LoVo (cell line): ENCODE measurements around the gene AOX1.
A peak's percentile ranks its signal among the peaks of the same experiment; 100 is the strongest.
"Not testable (repeated sequence)": the region's sequence is repeated elsewhere in the genome, so short reads cannot be mapped to it uniquely, and the experiment has no call there.

Source experiments
- DNase-seq: peaks from one replicate; pipeline ENCODE4 v3.0.0-alpha.2; 2016; ENCODE audit warnings: low spot score

Gene AOX1

DNA sequence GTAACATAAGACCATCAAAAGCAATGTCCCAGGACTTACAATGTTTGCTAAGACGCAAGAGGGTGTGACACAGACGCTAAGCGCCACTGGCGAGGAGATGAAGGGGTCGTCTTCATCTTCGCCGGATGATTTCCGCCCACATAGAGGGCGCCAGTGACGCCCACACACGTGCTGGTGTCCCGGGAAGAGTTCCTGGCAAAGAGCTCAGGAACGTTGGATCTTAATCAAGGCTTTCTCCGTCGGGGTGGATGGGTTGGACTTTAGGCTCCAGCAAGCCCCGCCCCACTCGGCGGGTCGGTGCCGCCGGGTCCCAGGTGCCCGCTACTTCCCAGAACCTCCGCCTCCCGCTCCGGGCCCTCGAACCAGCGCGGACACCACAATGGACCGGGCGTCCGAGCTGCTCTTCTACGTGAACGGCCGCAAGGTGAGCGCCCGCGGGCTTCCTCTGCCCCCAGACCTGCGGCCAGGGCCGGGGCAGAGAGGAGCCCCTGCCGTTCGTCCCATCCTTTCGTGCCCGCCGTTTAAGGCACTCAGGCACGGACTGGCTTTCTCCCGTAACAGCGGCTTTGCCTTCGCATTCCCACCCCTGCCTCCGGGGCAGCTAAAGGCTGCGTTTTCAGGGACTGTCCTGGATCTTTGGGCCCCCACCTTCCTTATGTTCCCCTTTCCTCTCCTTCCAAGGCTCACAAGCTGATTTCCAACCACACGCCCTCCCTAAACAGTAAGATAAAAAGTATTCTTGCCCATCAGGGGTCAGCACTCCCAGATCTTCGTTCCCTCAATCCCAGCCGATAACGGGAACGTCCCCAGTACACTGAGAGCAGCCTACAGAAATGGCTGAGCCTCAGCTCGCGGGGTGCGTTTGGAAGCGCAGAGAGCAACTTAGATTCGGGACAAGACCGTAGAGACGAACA is at the start of gene AOX1:
Gene AOX1 (plus strand): TSS at position 285 of the 914 bp plus-strand sequence. CDS start 95 bp downstream, at position 380.
- no peak for DNase-seq

- DNase-seq: no peak
Measured at GRCh38 chr2:200538139-200538538, 47.7 kb upstream of the AOX1 start.

DNA sequence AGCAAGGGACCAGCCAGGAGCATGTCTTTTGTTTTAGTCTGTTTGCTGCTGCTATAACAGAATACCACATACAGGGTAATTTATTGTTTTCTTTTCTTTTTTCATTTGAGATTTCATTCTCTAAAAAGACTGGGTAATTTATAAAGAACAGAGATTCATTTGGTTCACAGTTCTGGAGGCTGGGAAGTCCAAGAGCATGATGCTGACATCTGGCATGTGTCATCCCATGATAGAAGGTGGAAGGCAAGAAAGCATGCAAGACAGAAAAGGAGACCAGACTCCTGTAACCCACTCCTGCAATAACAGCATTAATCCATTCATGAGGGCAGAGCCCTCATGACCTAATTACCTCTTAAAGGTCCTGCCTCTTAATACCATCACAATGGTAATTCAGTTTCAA is 45.0 kb upstream of the AOX1 start:
- DNase-seq: no peak

DNA sequence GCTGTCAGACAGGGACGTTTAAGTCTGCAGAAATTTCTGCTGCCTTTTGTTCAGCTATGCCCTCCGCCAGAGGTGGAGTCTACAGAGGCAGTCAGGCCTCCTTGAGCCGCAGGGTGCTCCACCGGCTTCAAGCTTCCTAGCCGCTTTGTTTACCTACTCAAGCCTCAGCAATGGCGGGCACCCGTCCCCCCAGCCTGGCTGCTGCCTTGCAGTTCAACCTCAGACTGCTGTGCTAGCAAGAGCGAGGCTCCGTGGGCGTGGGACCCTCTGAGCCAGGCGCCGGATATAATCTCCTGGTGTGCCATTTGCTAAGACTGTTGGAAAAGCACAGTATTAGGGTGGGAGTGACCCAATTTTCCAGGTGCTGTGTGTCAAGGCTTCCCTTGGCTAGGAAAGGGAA is 19.2 kb upstream of the AOX1 start:
- DNase-seq: not testable (repeated sequence)

DNA sequence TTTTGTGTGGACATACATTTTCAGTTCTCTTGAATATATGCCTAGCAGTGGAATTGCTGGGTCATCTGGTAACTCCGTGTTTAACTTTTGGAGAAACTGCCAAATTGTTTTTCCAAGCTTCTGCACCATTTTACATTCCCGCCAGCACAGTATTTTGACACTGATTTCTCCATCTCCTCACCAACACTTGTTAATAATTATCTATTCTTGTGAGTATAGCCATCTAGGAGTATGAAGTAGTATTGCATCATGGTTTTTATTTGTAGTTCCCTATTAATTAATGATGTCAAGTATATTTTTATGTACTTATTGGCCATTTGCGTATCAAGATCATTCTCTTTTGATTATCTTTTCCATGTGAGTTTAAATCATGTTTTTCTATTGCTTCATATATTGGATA is 17.9 kb upstream of the AOX1 start:
- no peak for DNase-seq

- peak; percentile 8 for DNase-seq
Measured at GRCh38 chr2:200575957-200576356, 9.9 kb upstream of the AOX1 start.

GRCh38 chr2:200577027-200577426 is 8.8 kb upstream of the AOX1 start:
- DNase-seq: no peak

DNA sequence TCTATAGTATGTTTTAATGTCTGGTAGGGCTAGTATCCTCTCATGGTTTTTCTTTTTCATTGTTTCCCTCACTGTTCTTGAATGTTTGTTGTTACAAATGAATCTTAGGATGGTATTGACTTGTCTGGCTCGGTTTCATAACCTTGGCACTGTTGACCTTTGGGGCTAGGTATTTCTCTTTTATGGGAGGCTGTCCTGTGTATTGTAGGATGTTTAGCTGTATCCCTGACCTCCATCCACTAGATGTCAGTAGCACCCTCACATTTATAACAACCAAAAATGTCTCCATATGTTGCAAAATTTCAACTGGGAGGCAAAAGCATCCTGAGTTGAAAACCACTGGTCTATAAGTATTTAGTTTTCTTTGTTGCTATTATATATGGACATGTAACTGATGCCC is 7.0 kb upstream of the AOX1 start:
- DNase-seq: peak; percentile 24

- DNase-seq: no peak
Measured at GRCh38 chr2:200584639-200585038, 1.2 kb upstream of the AOX1 start.

- DNase-seq: no peak
Measured at GRCh38 chr2:200585340-200585729, 479 bp upstream of the AOX1 start.

- no peak for DNase-seq
Measured at GRCh38 chr2:200586644-200586975, 796 bp downstream of the AOX1 start.

DNA sequence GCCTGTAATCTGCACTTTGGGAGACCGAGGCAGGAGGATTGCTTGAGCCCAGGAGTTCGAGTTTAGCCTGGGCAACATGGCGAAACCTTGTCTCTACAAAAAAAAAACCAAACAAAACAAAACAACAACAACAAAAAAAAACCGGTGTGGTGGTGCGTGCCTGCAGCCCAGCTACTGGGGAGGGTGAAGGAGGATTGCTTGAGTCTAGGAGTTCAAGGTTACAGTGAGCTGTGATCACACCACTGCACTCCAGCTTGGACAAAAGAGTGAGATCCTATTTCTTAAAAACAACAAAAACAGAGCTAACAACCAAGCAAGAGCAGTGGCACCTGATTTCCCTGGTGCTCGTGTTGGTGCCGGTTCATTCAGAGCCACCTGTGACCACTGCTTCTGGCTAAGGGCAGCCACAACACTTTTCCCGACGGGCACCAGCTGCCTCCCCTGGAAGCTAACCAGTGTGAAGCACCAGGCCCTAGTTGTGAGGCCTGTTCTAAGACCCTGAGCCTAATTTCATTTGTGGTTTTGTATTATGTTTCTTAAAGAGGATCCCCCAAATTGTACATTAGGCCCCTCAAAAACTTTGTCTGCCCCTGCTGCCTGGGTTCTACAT is 1.3 kb downstream of the AOX1 start:
- no peak for DNase-seq

- no peak for DNase-seq
Measured at GRCh38 chr2:200588076-200588678, 2.4 kb downstream of the AOX1 start.

GRCh38 chr2:200590090-200590489 is 4.3 kb downstream of the AOX1 start:
- DNase-seq: no peak

DNA sequence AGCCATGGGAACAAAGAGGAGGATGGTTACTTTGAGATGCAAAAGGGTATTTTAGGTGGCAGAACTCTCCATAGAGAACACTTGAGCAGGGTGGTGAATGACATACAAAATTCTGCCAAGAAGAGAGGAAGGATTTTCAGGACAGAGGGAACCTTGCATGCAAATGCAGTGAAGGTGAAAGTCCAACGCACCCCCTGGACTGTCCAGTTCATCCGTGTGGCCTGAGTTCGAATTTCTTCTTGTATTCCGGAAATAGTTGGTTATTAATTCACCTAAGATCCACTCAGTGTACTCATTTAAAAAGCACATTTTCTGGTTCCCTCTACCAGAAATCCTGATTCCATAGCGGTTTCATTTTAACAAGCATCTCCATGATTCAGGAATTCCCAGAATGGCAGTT is 5.5 kb downstream of the AOX1 start:
- DNase-seq: no peak

- no peak for DNase-seq
Measured at GRCh38 chr2:200592406-200593075, 6.7 kb downstream of the AOX1 start.

DNA sequence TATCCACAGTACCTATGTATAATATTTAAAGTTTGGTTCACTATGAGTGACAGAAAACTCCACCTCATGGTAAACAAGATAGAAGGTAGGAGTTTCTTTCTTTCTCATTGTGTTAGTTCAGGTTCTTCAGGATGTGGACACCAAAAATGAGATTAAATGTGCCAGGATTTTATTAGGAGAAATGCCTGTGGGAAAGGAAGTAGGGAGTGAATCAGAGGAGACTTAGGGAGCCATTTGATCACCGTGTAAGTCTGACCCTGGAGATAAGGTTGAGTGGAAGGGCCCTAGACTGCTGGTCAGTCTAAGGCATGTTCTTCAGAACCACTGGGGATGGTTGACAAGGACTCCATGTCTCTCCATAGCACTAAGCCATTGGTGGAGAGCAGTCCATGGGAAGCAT is 8.1 kb downstream of the AOX1 start:
- no peak for DNase-seq

GRCh38 chr2:200595913-200596312 is 10.1 kb downstream of the AOX1 start:
- DNase-seq: no peak

DNA sequence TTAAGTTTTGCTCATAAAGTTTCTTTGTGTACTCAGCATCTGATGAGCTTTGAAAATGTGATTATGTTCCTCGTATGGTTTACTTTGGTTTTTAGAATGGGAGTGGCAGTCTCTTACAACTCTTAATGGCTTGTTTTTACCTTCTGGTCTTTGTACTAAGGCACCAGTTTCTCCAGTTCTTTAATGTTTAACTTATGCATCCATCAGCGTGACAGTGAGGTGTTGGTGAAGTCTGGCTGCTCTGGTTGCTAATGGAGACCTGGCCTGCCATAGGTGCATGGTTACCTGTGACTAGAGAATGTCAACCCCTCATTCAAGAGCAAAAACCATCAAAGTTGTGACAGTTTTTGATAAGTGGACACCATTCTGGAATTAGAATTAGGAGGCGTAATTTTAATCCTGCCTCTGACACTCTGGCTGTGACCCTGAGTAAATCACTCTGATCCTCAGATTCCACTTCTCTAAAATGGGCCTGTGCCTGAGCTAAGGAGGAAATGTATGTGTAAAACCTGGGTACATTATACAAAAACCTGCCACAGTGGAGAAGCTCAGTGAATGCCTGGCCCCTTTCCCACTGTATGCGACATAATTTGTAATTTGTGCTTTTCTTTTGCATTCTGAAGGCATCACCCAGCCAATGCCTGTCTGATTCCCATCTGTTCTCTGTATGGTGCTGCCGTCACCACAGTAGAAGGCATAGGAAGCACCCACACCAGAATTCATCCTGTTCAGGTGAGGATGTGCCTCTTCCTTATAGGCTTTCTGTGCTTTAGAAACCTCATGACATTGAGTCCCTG is 11.2 kb downstream of the AOX1 start:
- DNase-seq: no peak

GRCh38 chr2:200599206-200599605 is 13.4 kb downstream of the AOX1 start:
- DNase-seq: no peak

DNA sequence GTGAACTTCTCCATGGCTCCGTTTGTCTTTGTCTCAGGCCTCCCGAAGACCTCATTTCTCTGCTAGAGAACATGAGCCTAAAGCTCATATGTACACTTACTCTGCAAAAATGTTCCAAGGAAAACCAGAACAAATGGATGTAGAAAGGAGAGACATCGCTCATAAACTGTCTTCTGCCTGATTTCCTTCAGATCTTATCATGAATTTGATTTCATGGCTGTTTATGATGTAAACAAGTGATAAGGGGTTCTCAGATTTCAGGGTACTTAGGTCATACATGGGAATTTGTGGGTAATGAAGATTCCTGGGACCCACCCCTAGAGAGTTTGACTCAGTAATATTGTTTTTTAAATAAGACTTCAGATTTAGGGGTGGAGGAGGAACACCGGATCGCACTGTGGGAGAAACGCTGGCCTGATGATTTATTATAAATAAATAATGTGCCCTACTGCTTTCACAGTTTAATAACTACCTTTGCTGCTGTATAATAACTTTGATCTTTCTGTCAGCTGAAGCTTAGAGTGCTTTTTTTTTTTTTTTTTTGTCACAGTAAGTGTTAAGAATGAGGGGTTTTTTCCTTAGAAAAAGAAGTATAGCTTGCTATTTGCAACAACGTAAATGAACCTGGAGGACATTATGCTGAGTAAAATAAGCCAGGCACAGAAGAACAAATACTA is 14.9 kb downstream of the AOX1 start:
- DNase-seq: peak; percentile 46
